HG02943 (cell line): ENCODE results near the gene PRDX5.

Source experiments
- ATAC-seq: cut with Tn5 transposase; IDR thresholded peaks from one replicate; pipeline ENCODE4 v1.9.1; 2021; ENCODE audit warnings: mild to moderate bottlenecking, low read depth, moderate library complexity; ENCODE audit not compliant: unreplicated experiment

Gene PRDX5

DNA sequence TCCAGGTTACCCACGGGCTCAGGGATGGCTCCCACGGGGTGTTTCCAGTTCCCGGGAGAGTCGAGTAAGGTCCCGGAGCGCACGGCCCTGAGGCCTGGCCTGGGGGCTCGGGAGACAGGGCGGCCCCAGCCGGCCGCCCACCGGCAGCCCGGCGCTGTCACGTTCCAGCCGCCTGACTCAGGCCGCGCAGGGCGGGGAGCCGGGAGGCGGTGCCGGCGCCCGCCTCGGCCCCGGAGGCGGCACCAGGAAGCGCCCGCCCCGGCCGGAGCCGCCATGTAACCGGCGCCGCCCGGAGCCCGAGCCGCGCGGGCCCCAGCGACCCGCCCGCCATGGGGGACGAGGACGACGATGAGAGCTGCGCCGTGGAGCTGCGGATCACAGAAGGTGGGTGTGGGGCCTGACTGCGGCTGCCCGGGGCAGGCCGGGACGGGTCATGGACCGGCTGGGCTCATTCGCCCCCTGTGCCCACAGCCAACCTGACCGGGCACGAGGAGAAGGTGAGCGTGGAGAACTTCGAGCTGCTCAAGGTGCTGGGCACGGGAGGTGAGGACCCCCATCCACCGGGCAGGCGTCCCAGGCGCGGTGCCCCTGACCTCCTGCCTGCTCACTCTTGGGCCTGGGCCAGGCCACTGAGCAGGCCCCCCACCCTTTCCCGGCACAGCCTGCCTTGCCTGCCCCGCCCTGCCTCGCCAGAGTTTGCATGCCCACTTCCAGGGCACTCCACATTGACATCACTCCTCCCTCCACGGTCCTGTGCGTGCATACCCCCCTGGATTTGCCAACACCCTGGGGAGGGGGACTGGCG is 41.2 kb downstream of the PRDX5 start, which contains the start of gene RPS6KA4:
Gene RPS6KA4, plus strand, starts transcription at position 256 of the 805 bp plus-strand sequence. Its CDS starts 74 bp downstream, at position 330.
- ATAC-seq, result no peak

DNA sequence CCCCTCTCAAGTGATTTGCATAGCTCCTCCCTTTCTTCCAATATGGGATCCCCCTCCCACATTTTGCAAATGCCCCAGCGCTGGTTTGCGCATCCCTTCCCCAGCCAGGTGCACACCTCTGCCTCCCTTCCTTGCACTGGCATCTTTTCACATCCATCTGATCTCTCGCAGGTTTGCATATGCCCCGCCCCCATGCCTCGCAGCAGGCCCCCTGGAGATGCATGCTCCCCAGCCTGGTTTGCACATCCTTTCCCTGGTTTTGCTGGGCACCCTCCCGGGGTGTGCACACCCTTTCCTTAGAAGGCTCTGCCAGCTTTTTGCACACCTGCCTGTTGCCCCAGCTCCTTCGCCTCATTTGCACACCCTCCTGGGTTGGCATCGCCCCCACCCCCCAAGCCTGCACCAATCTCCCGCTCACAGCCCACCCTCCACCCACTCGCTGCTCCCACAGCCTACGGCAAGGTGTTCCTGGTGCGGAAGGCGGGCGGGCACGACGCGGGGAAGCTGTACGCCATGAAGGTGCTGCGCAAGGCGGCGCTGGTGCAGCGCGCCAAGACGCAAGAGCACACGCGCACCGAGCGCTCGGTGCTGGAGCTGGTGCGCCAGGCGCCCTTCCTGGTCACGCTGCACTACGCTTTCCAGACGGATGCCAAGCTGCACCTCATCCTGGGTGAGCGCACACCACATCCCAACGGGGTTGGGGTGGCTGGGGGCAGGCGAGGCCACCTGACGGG is 42.0 kb downstream of the PRDX5 start:
- no peak for ATAC-seq

DNA sequence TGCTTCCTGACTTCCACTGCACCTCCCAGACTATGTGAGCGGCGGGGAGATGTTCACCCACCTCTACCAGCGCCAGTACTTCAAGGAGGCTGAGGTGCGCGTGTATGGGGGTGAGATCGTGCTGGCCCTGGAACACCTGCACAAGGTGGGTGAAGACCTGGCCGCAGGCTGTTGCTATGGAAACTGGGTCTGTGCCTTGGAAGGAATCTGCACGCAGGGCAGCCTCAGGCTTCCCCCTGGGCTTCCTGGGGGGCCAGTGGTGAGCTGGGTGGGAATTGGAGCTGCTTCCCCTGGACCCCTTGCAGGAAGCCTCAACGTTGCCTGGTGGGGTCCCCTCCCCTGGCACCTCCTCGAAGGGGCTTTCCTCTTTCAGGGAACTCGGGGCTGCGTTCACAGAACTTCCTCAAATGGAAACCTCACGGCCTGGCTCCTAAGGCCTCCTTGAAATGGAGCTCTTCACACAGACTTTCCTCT is 42.6 kb downstream of the PRDX5 start:
- ATAC-seq, result no peak

DNA sequence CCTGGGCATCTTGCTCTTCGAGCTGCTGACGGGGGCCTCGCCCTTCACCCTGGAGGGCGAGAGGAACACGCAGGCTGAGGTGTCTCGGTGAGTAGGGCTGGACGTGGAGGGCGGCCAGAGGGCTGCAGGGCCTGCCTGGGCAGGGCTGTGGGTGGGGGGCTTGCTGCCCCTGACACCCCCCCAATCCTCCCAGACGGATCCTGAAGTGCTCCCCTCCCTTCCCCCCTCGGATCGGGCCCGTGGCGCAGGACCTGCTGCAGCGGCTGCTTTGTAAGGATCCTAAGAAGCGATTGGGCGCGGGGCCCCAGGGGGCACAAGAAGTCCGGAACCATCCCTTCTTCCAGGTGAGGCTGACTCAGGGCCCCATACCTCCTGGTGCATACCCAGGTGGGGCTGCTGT is 43.7 kb downstream of the PRDX5 start:
- no peak for ATAC-seq

DNA sequence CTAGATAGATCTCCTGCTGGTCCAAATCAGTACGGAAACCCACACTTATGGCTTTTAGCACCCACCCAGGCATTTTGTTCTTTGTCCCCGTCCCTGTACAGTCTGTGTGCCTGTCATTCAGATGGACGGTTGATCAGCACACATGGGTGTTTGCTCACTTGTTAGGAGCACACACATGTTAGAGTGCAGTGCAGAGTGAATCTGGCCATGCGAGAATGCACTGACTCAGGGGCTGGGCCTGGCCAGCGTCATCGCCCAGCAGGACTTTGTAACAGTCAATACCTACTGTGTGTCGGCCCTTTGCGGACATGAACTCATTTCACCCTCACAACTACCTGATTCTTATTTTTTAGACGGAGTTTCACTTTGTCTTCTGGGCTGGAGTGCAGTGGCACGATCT is 44.4 kb downstream of the PRDX5 start:
- ATAC-seq, result no peak

DNA sequence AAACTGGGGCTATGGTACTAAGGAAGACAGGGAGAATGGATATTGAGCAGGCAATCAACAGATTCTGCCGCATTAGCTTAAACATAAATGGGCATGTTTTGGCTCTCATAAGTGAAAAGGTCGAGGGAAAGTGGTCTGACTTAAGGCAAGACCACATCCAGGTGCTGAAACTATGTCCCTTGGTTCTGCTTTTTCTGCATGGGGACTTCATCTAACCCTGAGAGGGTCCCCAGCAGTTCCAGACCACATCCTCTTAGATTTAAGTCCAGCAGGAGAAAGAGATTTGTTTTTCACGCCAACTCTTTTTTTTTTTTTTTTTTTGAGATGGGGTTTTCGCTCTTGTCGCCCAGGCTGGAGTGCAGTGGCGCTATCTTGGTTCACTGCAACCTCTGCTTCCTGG is 46.5 kb downstream of the PRDX5 start:
- ATAC-seq, result no peak

DNA sequence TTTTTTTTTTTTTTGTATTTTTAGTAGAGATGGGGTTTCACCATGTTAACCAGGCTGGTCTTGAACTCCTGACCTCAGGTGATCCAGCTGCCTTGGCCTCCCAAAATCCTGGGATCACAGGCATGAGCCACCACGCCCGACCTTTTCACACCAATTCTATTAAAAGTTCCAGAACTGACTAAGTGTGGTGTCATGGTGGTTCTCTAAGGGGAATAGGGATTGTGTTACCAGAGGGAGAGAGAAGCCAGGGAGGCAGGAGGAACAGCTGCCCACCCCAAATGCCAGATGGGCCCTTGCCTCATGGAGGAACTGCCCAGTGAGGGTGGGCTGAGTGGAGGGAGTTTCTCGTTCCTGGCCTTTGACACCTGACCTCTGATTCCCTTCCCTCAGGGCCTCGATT is 47.0 kb downstream of the PRDX5 start:
- ATAC-seq, result no peak

DNA sequence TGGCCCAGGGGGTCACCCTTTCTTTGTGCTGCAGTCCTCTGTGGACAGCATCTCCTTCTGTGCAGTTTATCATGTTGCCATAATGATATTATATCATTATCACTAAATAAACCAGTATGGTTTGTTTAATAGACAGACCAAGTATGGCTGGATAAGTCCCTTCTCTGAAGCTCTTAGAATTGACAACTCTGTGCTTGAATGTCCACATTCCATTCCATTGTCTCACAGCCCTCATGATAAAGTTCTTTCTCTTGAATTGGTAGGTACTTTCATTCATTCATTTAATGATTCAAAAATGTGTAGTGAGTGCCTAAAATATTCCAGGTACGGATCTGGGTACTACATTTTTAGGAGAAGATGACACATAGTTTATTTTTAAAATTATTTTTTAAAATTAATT is 48.8 kb downstream of the PRDX5 start:
- no peak for ATAC-seq

DNA sequence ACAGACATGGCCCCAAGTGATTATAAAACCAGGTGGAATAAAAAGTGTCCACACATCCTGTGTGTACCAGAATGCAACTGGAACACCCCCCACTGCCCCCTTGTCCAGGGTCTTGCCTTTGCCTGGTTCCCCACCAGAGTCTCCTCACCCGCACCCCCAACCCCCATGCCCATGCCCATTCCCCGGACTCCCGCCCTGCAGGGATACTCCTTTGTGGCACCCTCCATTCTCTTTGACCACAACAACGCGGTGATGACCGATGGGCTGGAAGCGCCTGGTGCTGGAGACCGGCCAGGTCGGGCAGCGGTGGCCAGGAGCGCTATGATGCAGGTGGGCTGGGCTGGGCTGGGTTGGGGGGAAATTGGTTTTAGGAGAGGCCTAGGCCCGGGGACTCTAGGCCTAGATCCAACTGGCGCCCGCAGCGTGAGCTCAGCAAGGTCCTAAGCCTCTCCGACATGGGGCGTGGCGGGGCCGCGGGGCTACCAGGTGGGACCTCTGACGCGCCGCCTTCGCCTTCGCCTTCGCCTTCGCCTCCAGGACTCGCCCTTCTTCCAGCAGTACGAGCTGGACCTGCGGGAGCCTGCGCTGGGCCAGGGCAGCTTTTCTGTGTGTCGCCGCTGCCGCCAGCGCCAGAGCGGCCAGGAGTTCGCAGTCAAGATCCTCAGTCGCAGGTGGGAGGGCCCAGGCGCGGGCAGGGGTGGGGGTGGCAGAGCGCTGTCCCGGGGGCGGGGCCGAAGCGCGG is 50.2 kb downstream of the PRDX5 start:
- ATAC-seq, result no peak

DNA sequence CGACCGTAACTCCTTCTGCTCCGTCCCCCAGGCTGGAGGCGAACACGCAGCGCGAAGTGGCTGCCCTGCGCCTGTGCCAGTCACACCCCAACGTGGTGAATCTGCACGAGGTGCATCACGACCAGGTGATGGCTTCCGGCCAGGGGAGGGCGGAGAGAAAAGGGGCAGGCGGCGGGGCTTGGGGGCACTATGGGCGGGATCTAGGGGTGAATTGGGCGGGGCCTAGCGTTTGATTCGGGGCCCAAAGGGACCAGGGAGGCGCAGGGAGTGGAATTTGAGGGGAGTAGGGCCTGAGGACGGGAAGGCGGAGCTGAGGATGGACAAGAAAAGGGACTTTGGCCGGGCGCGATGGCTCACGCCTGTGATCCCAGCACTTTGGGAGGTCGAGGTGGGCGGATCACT is 50.8 kb downstream of the PRDX5 start:
- no peak for ATAC-seq

DNA sequence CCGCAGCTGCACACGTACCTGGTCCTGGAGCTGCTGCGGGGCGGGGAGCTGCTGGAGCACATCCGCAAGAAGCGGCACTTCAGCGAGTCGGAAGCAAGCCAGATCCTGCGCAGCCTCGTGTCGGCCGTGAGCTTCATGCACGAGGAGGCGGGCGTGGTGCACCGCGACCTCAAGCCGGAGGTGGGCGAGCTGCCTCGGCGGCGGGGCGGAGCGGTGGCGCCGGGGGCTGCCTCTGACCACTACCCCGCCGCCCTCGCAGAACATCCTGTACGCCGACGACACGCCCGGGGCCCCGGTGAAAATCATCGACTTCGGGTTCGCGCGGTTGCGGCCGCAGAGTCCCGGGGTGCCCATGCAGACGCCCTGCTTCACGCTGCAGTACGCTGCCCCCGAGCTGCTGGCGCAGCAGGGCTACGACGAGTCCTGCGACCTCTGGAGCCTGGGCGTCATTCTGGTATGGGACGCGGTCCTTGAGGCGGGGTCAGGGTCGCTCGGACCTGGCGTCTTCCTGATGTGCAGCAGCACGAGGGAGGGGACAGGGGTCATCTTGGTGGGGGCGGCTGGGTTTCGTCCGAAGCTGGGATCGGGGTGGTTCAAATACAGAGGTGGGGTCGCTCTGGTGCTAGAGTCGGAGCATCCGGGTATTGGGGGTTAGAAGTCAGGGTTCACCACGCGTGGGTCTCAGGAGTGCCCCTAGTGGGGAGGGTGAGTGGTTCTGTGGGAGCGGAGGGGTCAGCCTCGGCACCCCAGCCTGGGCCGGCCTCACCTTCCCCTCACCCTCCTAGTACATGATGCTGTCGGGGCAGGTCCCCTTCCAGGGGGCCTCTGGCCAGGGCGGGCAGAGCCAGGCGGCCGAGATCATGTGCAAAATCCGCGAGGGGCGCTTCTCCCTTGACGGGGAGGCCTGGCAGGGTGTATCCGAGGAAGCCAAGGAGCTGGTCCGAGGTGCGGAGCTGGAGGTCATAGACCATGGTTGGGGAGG is 51.8 kb downstream of the PRDX5 start:
- no peak for ATAC-seq

DNA sequence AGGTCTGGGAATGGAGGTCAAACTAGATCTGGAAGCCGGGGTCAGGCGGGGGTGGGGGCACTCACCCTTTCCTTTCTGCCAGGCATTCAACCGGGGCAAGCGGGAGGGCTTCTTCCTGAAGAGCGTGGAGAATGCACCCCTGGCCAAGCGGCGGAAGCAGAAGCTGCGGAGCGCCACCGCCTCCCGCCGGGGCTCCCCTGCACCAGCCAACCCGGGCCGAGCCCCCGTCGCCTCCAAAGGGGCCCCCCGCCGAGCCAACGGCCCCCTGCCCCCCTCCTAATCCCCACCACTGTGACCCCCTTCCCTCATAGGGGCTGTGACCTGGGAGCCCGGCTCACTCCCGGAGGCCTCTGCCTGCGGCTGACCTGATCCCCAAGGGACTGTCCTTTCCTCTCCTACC is 53.3 kb downstream of the PRDX5 start:
- ATAC-seq, result no peak
